Left colon (tissue), 2 donors: ENCODE data around the gene KIAA0586. TPM values are rescaled to one million over a fixed set of nuclear protein-coding genes. Genes with fewer than 3 reads are reported as not detected.
A peak's percentile ranks its signal among the peaks of the same experiment; 100 is the strongest.
"Not testable (repeated sequence)": the region's sequence is repeated elsewhere in the genome, so short reads cannot be mapped to it uniquely, and the experiment has no call there.

Experiments used
- ATAC-seq: fragments of 200-7000 bp; cut with Tn5 transposase; one replicate; pipeline ENCODE4 v1.9.1; 2020; ENCODE audit warnings: mild to moderate bottlenecking, moderate library complexity
- DNase-seq, 2 donors: peaks; one replicate each; pipeline ENCODE4 v3.0.0-alpha.2; 2020
- intact Hi-C, 2 donors: fragments of 100-400 bp; cut with DNase I in 1 of 2; cut with micrococcal nuclease in 1 of 2; formaldehyde crosslinking; loops; one replicate each; pipeline versions ENCODE4 v1.11.2 to v1.14.0; 2022; cut with DNase I, micrococcal nuclease
- total RNA-seq, 2 donors: library from RNA; stranded (reverse); fragmentation: NEBNext Ultra II Directional; extraction: Animal tissue kit (Norgen Biotek cat#: 25700); gene quantifications; one replicate each; pipeline ENCODE4 v1.2.1, GENCODE V29; 2021
- donor health status: DM: no; HTN: no; CAD: no.
- donor health status: DM: yes; HTN: yes; CAD: no.

KIAA0586 gene
- total RNA-seq, 2 donors from 2014 or later, result 13.1 to 13.6 TPM

- intact Hi-C loops, result no loop called here
- DNase-seq (no peak), ATAC-seq (no peak)
These were observed 28.2 kb downstream of the KIAA0586 start for GRCh38 chr14:58455593-58456265.

GRCh38 chr14:58460772-58461171, 33.3 kb downstream of the KIAA0586 start:
- no peak for DNase-seq
- no peak for ATAC-seq
- intact Hi-C loops, result no loop called here

- intact Hi-C loops, result no loop called here
- no peak for ATAC-seq
- no peak for DNase-seq
These were observed 35.6 kb downstream of the KIAA0586 start for GRCh38 chr14:58463147-58463546.

GRCh38 chr14:58464652-58465051, 37.1 kb downstream of the KIAA0586 start:
- DNase-seq (no peak), ATAC-seq (no peak)
- intact Hi-C loops, result no loop called here

- ATAC-seq (no peak), DNase-seq (no peak)
These were observed 37.9 kb downstream of the KIAA0586 start for GRCh38 chr14:58465421-58465820.

GRCh38 chr14:58466459-58466858, 38.9 kb downstream of the KIAA0586 start:
- DNase-seq (no peak), ATAC-seq (no peak)
- intact Hi-C loops, result no loop called here

More at GRCh38 chr14:58465421-58465820, 37.9 kb downstream of the KIAA0586 start:
- intact Hi-C loops, result no loop called here

- ATAC-seq, result no peak
- intact Hi-C loops, result no loop called here
These were observed 40.1 kb downstream of the KIAA0586 start for GRCh38 chr14:58467575-58467974.

GRCh38 chr14:58469309-58469708, 41.8 kb downstream of the KIAA0586 start:
- ATAC-seq (no peak), DNase-seq (no peak)
- intact Hi-C loops, result no loop called here

More at GRCh38 chr14:58467575-58467974, 40.1 kb downstream of the KIAA0586 start:
- no peak for DNase-seq

GRCh38 chr14:58476320-58476719, 48.8 kb downstream of the KIAA0586 start:
- intact Hi-C loops, result no loop called here
- no peak for DNase-seq
- no peak for ATAC-seq

- ATAC-seq (no peak), DNase-seq (no peak)
- intact Hi-C loops, result no loop called here
These were observed 50.1 kb downstream of the KIAA0586 start for GRCh38 chr14:58477653-58478052.

GRCh38 chr14:58478329-58478728, 50.8 kb downstream of the KIAA0586 start:
- ATAC-seq, intact Hi-C loops, DNase-seq: not testable (repeated sequence)

GRCh38 chr14:58479975-58480374, 52.5 kb downstream of the KIAA0586 start:
- DNase-seq (no peak), ATAC-seq (no peak)
- intact Hi-C loops, result no loop called here

- intact Hi-C loops, result no loop called here
- DNase-seq (no peak), ATAC-seq (no peak)
These were observed 56.7 kb downstream of the KIAA0586 start for GRCh38 chr14:58484176-58484575.

GRCh38 chr14:58488550-58488949, 61.0 kb downstream of the KIAA0586 start:
- intact Hi-C loops, result no loop called here
- ATAC-seq, result no peak
- no peak for DNase-seq

- ATAC-seq (peak; percentile 47), DNase-seq (no peak)
- intact Hi-C loops, result no loop called here
These were observed 64.1 kb downstream of the KIAA0586 start for GRCh38 chr14:58491593-58491992.

- no peak for ATAC-seq
- intact Hi-C loops, result no loop called here
- DNase-seq, result no peak
These were observed 64.5 kb downstream of the KIAA0586 start for GRCh38 chr14:58492044-58492443.

- ATAC-seq, result peak; percentile 71
- no peak for DNase-seq
- intact Hi-C loops, result loop anchor here in 1 of 2 donors (10.0 kb wide), 2 partner anchors 133 to 623 kb away; partner anchors contain the start of gene DACT1
These were observed 73.8 kb downstream of the KIAA0586 start for GRCh38 chr14:58501214-58501816.

GRCh38 chr14:58513272-58513671, 85.8 kb downstream of the KIAA0586 start:
- no peak for ATAC-seq
- intact Hi-C loops, result no loop called here
- no peak for DNase-seq

GRCh38 chr14:58517592-58517991, 90.1 kb downstream of the KIAA0586 start:
- ATAC-seq, result no peak
- intact Hi-C loops, result no loop called here
- no peak for DNase-seq

GRCh38 chr14:58525691-58526090, 98.2 kb downstream of the KIAA0586 start:
- DNase-seq, intact Hi-C loops, ATAC-seq: not testable (repeated sequence)

GRCh38 chr14:58533446-58533845, 105.9 kb downstream of the KIAA0586 start:
- intact Hi-C loops, result no loop called here
- ATAC-seq (no peak), DNase-seq (no peak)
